ENCODE data around the gene EPC1.
"Not testable (repeated sequence)": the region's sequence is repeated elsewhere in the genome, so short reads cannot be mapped to it uniquely, and the experiment has no call there.

The EPC1 gene

DNA sequence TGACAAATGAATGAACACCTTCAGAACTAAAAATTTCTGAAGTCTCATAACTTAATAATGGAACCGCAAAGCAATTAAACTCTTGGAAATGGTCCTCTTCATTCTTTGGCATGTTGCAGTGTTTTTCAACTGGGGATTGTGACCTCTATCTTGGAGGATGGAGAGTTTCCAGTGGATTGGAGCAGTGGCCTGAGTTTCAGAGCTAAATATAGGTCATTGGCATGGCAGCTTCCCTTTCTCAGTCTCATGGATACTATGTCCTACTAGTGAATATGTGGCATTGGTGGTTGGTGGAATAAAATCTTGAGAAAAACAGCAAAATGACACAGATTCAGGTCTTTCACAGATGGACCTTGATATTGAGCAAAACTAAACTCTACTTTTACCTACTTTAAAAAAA is 24.1 kb upstream of the EPC1 start:
- DNase-seq = no peak

DNA sequence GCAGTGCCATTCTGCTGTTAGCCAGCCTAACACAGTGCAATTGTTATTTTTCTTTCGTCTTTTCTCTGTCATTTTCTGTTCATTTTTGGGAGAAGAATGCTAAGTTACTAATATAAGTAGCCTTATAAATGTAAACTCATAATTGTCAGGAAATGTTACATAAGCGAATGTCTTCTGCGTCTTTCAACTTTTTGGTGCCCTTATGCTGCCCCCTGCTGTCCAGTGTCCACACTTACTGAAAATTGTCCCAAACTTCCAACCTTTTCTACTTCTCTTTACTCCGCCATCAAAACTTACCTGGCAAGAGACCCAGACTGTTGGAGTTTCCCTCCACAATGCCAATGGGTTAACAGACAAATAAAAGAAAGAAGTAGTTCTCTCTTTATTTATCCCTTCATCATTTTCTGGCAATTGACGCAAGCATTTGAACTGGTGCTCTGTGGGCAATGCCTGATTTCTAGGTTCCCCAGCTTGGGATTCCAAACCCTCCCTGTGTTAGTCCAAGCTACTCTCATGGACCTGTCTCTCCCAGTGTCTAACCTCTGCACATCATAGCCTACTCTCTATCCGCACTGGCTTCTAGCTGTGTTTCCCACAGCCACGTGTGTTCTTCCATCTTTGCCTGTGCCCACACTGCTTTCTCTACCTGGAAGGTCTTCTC is 21.0 kb upstream of the EPC1 start:
- DNase-seq = peak; percentile 68 to 70

DNA sequence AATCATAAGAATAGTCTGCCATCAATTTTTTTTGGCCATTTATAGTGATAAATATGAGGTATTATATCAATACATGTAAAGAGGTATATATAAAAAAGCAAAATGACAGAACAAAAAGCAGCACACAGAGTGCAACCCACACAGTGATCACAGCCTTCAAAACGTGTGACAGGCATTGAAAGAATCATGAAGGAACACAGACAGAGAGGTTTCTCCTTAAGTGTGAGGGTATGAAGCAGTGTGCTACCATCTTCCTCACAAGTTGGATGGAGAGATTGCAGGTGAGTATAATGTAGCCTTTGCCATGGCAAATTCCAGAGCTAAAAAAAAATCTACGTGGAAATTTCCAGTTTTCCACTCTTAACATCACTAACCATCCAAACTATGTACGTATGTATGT is 19.6 kb upstream of the EPC1 start:
- no peak for DNase-seq

DNA sequence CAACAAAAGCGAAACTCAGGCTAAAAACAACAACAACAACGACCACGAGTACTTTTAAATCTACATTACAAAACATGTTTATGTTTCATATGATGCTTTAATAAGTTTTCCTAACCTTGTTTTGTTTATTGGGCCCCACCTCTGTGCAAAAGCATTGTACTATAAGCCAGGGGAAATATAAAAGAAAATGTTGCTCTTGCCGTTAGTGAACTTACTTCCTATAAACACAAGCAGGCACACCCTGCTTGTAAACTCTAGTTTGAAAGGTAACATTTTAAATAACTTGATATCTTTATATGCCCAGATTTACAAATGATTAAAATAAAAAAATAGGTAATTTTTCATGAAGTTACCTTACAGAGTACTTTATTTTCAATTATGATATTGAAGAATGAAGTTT is 19.2 kb upstream of the EPC1 start:
- no peak for DNase-seq

DNA sequence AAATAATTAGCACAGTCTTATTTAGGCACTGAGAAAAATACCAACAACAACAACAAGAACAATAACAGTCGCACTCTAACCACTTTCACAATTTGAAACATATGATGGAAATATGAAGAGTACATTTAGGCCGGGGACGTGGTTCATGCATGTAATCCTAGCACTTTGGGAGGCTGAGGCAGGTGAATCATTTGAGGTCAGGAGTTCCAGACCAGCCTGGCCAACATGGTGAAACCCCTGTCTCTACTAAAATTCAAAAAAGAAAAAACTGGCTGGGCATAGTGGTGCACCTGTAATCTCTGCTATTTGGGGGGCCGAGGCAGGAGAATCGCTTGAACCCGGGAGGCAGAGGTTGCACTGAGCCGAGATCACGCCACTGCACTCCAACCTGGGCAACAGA is 18.4 kb upstream of the EPC1 start:
- DNase-seq = not testable (repeated sequence)

DNA sequence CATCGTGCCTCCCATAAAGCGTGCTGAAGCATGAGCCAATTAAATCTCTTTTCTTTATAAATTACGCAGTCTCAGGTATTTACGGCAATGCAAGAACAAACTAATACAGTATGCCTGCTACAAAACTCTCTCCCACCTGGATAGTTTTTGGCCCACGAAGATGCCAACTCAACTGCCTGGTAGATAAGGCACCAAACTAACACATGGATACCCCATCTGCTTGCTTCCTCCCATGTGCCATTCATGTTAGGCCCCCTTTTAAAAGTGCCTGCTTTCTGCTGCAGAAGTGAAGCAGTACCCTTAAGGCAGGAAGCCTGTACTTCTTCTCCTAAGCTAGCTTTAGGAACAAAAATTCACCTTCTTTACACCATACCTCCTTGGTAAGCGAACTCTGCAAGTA is 15.6 kb upstream of the EPC1 start:
- DNase-seq = no peak

DNA sequence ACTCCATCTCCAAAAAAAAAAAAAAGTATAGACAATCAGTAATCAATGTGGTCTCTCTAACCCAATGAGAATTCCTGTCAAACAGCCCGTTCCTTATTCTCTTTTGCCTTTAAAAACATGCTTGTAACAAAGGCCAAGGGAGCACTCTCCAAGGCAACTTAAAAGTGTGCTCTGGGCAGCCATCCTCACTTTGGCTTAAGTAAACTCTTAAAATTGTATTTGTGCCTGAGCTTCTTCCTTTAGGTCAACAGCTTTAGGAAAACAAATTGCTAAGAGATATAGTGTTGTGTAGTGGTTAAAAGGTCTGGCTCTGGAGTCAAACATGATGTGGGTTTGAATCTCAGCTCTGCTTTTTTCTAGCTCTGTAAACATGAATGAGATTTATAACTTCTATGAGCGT is 13.9 kb upstream of the EPC1 start:
- DNase-seq = no peak

DNA sequence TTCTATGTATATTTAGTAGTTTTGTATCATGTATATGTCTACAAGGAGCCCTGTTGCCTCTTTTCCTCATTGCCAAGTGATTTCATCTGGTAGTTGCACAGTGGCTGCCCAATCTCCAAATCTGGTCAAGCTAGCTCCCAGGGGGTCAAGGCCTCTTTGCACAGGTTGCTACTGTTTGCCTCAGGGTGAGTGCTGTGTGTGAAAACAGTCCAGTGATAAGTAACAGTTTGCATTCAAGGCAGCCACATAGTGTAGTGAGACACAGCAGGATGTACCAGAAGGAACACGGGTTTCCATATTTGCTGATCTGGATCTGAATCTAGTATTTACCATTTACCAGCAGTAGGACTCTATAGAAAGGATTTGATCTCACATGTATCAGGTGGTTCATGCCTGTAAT is 13.3 kb upstream of the EPC1 start:
- no peak for DNase-seq

DNA sequence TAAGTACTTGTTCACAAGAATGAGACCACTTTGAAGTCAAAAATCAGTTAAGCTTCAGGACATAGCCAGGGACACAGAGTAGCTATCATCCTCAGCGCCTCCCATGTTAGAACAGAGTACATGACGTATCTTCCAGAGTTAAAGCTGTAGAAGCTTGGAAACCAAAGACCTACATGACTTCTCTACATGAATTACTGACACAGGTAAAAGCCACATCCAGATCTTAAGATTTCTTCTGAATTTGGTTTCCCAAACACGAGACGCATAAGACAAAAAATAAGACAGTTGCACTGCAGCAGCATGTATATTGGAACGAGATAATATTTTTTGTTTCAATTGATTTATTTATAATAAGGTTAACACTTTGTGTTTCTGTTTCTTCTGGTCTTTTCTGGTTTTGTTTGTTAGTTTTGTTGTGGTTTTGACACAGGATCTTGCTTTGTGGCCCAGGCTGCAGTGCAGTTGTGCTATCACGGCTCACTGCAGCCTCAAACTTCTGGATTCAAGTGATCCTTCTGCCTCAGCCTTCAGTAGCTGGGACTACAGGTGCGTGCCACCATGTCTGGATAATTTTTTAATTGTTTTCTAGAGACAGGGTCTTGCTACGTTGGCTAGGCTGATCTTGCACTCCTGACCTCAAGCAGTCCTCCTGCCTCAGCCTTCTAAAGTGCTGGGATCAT is 10.2 kb upstream of the EPC1 start:
- no peak for DNase-seq

DNA sequence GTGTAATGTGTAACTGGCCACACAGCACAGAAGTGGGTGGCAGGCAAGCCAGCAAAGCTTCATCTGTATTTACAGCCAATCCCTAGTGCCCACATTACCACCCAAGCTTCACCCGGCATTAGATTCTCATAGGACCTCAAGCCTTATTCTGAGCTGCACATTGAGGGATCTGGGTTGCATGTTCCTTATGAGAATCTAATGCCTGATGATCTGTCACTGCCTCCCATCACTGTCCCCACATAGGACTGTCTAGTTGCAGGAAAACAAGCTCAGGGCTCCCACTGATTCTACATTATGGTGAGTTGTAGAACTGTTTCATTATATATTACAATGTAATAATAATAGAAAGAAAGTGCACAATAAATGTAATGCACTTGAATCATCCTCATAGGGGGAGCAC is 7.7 kb upstream of the EPC1 start:
- not testable (repeated sequence) for DNase-seq

DNA sequence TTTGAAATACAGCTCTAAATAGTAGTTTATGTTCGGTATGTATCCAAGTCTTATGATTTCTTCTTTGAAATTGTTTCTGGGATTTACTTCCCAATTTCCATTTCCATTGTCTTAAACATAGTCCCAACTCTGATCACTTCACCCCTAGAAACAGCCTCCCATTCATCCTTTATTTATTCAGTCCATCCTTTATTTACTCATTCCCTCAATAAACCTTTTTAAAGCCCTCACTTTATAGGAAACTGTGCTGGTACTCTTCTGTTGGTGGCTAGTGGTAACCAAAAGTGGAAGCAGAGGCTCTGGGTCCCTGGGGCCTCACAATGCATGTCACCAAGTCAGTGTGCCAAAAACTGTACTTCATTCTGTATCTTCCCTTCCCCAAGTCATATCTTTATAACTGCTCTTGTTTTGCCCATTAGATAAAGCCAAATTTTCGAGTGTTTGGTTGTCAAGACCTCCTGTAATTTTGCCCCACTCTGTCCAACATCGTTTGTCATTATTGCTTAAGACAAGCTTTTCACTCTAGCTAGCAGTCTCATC is 3.9 kb upstream of the EPC1 start:
- no peak for DNase-seq

DNA sequence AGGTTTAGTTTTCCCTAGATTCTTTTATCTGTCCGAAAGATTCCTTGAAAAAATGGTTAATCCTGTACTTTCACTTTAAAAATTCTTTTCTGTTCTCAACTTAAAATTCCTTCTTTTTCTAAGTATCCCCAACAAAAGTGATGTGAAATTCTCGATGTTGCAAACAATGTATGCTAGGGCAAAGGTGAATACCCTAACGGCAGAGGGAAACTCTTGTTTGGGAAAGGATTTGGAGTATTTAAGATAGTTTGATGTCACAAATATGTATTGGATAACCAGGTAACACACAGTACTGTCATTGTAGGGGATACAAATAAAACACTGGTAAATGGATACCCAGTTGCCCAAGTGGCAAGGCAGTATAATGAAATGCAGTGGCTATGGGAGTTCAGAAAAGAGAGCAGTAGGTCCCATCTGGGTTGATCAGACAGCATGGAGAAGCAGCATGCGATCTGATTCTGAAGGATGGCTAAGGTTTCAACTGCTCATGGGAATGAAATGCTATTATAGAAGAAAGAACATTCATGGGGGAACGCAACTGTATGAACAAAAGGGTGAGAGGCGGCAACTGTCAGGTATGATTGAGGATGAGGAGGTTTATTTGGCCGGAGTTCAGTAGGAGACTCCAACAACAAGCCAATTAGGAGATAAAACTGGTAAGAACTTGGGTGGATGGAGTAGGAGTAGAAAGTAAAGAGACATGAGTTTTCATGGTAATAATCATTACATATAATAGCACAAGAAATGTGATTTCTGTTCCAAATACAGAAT is 3.2 kb upstream of the EPC1 start:
- no peak for DNase-seq

DNA sequence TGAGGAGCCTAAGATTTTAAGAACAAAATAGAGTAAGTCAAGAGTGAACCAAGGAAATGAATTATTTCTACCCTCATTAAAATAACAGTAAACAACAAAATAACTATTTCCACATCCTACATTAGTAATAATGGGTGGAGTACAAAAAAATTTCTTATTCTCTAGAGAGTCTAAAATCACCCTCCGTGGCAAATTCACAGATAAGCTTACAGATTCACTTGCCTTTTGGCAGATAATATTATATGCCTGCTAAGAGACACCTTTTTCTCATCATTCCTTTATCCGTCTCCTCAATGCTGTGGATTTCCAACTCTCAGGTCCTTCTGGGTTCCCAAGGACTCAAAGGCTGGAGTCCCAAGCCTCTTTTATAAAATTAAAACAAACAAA is 2.2 kb upstream of the EPC1 start:
- no peak for DNase-seq

DNA sequence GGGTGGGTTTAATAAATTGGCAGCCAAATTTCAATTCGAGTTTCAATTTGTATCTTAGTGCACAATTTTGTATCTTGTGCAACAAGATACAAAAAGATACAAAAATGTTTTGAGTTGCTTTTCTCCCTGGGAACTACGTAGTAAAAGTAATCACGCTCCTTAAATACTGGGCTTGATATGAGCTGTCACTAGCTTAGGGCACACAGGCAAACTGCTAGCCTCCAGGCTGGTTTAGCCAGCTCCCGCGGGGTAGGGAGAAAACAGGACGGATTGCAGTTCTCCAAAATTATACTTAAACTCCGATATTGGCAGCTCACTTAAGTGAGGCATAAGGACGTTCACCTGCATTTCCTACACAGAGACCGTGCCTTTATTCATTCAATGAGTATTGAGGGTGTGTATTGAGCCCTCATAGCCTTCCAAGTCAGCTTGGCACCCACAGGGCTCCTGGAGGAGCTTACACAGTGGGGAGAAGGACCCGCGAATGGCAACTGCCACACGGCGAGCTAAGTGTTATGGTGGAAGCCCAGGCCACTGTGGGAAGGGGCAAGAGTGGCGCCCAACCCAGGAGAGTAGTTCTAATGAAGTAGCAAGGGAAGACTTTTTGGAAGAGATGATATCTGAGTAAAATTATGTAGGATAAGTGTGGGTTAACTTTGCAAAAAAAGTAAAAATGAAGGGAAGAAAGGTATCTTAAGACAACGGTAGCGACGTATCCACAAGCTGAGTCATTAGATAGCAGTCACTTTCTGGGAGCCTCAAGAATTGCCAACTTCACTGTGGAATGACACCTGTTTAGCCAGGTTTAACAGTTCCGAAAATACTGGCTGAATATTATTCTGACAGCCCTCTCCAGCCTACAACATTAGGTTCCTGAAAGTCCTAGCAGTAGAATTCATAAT is 1.6 kb upstream of the EPC1 start:
- no peak for DNase-seq

DNA sequence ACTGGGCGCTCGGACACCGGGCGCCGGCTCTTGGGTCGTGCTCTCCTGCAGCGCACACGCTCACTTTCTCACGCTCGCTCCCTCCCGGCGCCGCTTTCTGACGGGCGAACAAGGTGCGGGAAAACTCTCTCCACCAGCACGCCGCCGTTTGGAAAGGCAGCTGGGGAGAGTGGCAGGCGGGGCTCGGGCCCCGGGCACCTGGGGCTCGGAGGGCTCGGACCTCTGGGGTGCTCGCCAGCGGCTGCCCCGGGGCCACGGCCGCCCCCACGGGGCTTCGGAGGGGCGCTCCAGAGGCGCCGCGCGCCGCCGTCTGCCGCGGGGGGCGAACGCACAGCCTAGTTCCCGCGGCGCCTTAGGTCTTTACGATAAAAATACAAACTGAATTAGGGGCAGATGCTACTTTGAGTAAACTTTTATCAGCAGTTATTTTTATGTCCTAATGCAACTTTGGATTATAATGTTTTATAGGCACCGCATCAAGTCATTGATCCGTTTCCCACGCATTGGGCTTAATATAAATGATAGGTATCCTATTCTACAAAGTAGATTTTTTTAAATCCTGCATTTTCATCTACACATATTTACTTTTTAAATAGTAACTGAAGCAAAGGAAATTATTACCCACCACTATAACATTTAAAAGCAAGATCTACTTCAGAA is 535 bp upstream of the EPC1 start:
- DNase-seq = no peak

DNA sequence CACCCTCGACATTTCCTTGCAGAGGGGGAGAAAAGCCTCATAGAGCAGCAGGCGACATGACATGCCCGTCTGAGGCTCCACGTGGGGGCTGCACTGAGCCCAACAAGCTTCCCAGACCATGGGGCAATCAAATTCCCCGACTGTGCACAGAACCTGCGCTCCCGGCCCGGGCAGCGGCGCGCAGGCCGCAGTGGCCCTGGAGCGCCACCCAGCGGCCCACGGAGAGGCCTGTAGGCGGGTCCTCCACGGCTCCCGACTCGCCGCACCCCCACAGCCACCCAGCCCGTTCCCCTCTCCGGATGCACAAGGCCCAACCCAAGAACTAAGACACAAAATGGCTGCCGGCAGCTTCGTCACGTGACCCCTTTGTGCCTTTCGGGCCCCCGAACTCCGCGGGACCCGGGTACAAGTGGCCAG is 816 bp downstream of the EPC1 start:
- peak; percentile 95 to 96 for DNase-seq

DNA sequence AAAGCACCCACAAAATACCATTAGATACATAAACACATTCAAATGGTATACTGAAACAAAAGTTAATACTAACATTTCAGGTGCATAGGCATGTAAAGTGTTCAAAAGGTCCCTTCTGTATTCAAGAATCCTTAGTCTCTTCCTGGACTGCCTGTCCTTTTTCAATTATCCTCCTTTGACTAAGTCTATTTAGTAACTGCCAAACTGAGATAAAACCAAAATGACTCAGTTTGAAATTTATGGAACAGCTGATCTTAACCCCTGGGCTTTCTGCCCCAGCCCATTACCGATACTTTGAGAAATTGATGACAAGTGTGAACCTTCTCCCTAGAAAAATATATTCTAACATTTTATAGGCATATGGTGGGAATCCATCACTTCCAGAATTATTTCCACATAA is 5.4 kb downstream of the EPC1 start:
- no peak for DNase-seq

DNA sequence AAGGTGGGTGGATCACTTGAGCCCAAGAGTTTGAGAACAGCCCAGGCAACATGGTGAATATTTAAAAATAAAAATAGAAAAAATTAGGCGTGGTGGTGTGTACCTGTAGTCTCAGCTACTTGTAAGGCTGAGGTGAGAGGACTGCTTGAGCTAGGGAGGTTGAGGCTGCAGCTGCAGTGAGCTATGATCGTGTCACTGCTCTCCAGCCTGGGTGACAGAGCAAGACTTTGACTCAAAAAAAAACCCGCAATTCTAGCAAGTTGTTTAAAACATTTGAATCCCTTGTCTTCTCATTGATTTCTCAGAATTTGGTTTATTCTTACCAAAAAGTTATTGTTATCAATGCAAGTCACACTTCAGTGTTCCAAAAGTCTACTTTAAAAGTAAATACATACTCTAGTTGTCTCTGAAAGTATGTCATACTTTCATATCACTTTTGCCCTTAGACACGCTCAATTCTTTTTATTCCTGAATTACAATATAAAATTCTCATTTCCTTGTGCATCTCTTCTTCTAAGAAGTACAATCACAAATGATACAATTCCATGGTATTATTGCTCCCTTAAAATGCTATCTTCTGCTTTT is 6.3 kb downstream of the EPC1 start:
- no peak for DNase-seq

DNA sequence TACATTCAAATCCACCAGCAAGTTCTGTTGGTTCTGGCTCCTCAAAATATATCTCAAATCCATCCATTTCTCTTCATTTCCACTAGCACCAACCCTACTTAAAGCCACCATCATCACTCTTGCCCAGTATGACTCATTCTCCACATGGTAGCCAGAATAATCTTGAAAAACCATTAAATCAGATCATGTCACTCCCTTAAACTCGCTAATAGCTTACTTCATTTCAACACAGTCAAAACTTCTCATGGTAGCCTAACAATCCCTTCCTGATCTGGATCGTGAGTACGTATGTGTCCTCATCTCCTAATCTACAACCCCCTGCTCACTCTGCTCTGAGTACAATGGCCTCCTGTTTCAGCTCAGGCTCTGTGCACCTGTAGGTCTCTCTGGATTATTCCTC is 8.7 kb downstream of the EPC1 start:
- DNase-seq = no peak

DNA sequence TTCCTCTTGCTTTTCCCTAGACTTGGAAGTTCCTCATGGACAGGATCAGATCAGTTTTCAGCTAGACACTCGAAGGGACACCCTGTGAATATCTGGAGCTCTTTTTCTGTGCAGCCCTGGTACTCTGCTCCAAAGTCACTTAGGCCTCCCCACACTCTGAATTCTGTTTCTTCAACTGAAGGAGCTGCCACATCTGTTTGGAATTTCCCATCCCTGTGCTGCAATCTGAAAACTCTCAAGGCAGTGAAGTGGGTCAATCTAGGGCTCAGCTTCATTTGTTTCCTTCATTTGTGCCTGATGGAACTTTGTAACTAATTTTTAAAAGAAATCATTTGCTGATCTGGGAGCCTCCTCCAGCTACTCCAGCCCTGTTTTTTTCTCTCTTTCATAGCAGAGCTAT is 9.6 kb downstream of the EPC1 start:
- no peak for DNase-seq

DNA sequence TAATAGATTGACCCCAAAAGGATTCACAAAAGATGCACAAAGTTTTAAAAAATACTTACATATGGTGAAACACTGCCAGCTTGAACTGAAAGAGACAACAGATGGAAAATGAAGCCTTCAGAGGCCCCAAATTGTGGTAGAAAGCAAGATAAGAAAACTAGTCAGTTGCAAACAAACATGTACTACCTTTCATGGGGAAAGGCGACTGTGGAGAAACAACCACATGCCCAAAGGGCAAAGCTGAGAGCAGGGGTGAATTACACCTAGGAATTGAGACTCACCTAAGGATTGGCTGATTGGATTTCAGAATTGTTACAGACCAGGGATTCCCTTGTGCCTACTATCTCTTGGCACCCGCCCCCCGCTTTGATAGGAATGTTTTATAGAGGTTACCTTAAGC is 13.1 kb downstream of the EPC1 start:
- no peak for DNase-seq

DNA sequence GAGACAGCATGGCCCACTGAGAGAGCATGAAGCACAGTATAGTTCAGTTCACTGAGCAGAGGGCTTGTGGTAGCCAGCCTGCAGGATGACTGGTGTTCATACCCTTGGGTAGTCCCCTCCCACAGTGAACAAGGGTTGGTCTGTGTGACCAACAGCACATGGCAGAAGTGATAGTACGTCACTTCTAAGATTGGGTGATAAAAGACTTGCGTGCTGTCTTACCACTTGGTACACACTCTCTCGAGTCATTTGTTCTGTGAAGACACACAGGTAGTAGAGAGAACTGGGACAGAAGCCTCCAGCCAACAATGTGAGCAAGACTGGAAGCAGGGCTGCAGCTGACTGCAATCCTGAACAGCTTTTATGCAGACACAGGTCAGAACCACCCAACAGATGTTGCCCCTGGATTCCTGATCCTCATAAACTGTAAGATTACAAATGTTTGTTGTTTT is 14.6 kb downstream of the EPC1 start:
- DNase-seq = peak in 1 of 2 donors; percentile 30

All from inflammatory macrophage (primary cell).